Sigmoid colon (tissue), 7 donors: ENCODE results near the gene TLL2. TPM values are rescaled to one million over a fixed set of nuclear protein-coding genes. Genes with fewer than 3 reads are reported as not detected.

Source experiments
- DNase-seq: peaks from one replicate; pipeline ENCODE4 v3.0.0-alpha.2; 2019
- H3K27ac ChIP-seq, 4 donors: fragments of 200-600 bp; sonication (generic); one replicate each; pipeline ENCODE4 v1.5.1; 2016 to 2019; ENCODE audit warnings: mild to moderate bottlenecking in 1 of 4
- H3K27me3 ChIP-seq, 3 donors: fragments of 200-600 bp; sonication (generic); one replicate each; pipeline ENCODE4 v1.5.1; 2019; ENCODE audit warnings: mild to moderate bottlenecking in 1 of 3
- H3K36me3 ChIP-seq, 4 donors: fragments of 200-600 bp; sonication (generic); one replicate each; pipeline ENCODE4 v1.5.1; 2016 to 2019
- H3K4me1 ChIP-seq, 4 donors: fragments of 200-600 bp; sonication (generic); one replicate each; pipeline ENCODE4 v1.5.1; 2017 to 2019
- H3K4me3 ChIP-seq, 4 donors: fragments of 200-600 bp; sonication (generic); one replicate each; pipeline ENCODE4 v1.5.1; 2017 to 2019; ENCODE audit warnings: mild to moderate bottlenecking in 2 of 4, moderate library complexity in 1 of 4
- H3K9me3 ChIP-seq, 4 donors: fragments of 200-600 bp in 3 of 4; sonication (generic) in 3 of 4; one replicate each; pipeline versions ENCODE4 v1.5.1 to v1.6.1; 2013 to 2019
- EP300 ChIP-seq, 4 donors: sonication (generic); formaldehyde crosslinking; IDR thresholded peaks; one replicate each; pipeline ENCODE4 v1.6.1; 2017; ENCODE audit warnings: antibody characterized with exemption in 4 of 4
- POLR2A ChIP-seq, 2 donors: fragments of 450-650 bp; IDR thresholded peaks; one replicate each; pipeline ENCODE4 v1.6.1; 2016; ENCODE audit warnings: antibody characterized with exemption in 2 of 2, mild to moderate bottlenecking in 2 of 2, moderate library complexity in 2 of 2
- POLR2AphosphoS5 ChIP-seq, 4 donors: sonication (generic); formaldehyde crosslinking; IDR thresholded peaks; one replicate each; pipeline ENCODE4 v1.6.1; 2017; ENCODE audit warnings: antibody characterized with exemption in 4 of 4
- WGBS, 2 donors: extraction: QIAGEN DNeasy Blood & Tissue Kit; methylation state at CpG; one replicate each; pipeline ENCODE4 v1.1.7; 2013; 5-methylcytosine and 5-hydroxymethylcytosine counted together
- intact Hi-C: fragments of 100-400 bp; cut with DNase I; formaldehyde crosslinking; loops from one replicate; pipeline ENCODE4 v1.15.1; 2023
- polyA plus RNA-seq, 3 donors: library from polyadenylated mRNA; stranded (reverse); fragments of 200-250 nt; gene quantifications; one replicate each; pipeline ENCODE4 v1.2.3, GENCODE V29; 2013
- total RNA-seq, 4 donors: library from RNA; depleted of rRNA; stranded (reverse); fragments of >200 nt; gene quantifications; one replicate each; pipeline ENCODE4 v1.1.0, GENCODE V29; 2016
- TF ChIP-seq, protein P1 (sequence below), 4 experiments: fragments of 450-650 bp in 3 of 4; fragments of 200-600 bp in 1 of 4; IDR thresholded peaks; one replicate each; pipeline ENCODE4 v1.5.1; 2016 to 2019; ENCODE audit warnings: antibody characterized with exemption in 4 of 4, mild to moderate bottlenecking in 3 of 4, moderate library complexity in 2 of 4
- donor health status: healthy with polysubstance abuse.
- donor health status: Bipolar disorder and iron deficiency.
- donor health status: healthy.

The TLL2 gene
- total and polyA plus RNA-seq, 7 donors, result 0.14 to 2.2 (median 0.36) TPM; not detected in 2

GRCh38 chr10:96359616-96360015 is 154.1 kb downstream of the TLL2 start:
- intact Hi-C loops, result no loop called here

GRCh38 chr10:96358851-96359540 is 154.7 kb downstream of the TLL2 start, which contains the start of gene OPALIN:
Gene OPALIN (minus strand): TSS chr10:96359002. CDS start chr10:96358896, 106 bp downstream.
- no peak within 1 kb of the TSS for H3K4me3 ChIP-seq
- no peak for TF ChIP-seq POLR2A (IDR thresholded peaks at IDR 0.05)
- TF ChIP-seq POLR2AphosphoS5 (IDR thresholded peaks at IDR 0.05), result no peak
- no peak for TF ChIP-seq EP300 (IDR thresholded peaks at IDR 0.05)
- TF ChIP-seq, protein P1, sequence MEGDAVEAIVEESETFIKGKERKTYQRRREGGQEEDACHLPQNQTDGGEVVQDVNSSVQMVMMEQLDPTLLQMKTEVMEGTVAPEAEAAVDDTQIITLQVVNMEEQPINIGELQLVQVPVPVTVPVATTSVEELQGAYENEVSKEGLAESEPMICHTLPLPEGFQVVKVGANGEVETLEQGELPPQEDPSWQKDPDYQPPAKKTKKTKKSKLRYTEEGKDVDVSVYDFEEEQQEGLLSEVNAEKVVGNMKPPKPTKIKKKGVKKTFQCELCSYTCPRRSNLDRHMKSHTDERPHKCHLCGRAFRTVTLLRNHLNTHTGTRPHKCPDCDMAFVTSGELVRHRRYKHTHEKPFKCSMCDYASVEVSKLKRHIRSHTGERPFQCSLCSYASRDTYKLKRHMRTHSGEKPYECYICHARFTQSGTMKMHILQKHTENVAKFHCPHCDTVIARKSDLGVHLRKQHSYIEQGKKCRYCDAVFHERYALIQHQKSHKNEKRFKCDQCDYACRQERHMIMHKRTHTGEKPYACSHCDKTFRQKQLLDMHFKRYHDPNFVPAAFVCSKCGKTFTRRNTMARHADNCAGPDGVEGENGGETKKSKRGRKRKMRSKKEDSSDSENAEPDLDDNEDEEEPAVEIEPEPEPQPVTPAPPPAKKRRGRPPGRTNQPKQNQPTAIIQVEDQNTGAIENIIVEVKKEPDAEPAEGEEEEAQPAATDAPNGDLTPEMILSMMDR (IDR thresholded peaks at IDR 0.05), result no peak
- intact Hi-C loops, result no loop called here
- WGBS, 2 donors, result 83 to 87% methylated on average over 7 of the region's 7 CpGs
- no peaks in the 10 kb centered on the region for H3K9me3 ChIP-seq
- H3K27ac ChIP-seq, result no peak within 1 kb of the TSS
- no peak for DNase-seq
- H3K27me3 ChIP-seq, result peaks cover 0 to 2% (median 0%) of the 10 kb centered on the region in 3 donors
- H3K36me3 ChIP-seq, result no peaks in the 10 kb centered on the region
- H3K4me1 ChIP-seq, result no peaks in the 10 kb centered on the region

More at GRCh38 chr10:96359616-96360015, 154.1 kb downstream of the TLL2 start:
- TF ChIP-seq POLR2AphosphoS5 (IDR thresholded peaks at IDR 0.05), result no peak
- no peak for TF ChIP-seq EP300 (IDR thresholded peaks at IDR 0.05)
- TF ChIP-seq, protein P1 (IDR thresholded peaks at IDR 0.05), result no peak
- TF ChIP-seq POLR2A (IDR thresholded peaks at IDR 0.05), result no peak
- no peak overlapping the region for H3K4me3 ChIP-seq
- 86 to 92% methylated on average over 6 of the region's 6 CpGs for WGBS, 2 donors
- no peaks in the 10 kb centered on the region for H3K9me3 ChIP-seq
- no peaks in the 10 kb centered on the region for H3K36me3 ChIP-seq
- H3K4me1 ChIP-seq, result no peaks in the 10 kb centered on the region
- no peaks in the 10 kb centered on the region for H3K27me3 ChIP-seq
- no peak for DNase-seq
- H3K27ac ChIP-seq, result no peak overlapping the region

DNA sequence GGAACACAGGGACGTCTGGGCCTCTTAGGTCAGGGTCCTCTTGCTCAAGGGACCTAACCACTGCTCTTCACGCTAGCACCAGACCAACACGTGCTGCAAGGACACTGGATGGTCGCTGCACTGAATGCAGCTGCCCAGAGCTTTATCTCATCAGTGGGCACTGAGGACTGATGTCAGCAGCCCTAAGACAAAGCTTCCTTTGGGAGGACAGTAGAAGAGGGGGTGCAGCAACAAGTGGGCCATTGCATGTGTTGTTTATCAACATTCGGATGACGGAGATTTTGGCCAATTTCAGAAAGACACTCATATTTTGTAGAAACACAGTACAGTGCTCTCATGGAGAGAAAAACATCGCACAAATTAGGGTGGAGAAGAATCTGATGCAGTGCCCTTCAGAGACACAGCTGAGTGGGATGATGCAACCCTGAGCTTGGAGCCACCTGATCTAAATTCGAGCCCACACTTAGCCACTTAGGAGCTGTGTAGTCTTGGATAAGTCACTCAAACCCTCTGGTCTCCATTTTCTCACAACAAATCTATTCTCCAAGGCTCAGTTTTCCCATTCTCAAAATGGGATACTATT is 156.6 kb downstream of the TLL2 start:
- Histone ChIP-seq H3K9me3 (no peaks in the 10 kb centered on the region), H3K4me3 (no peak overlapping the region), H3K4me1 (no peaks in the 10 kb centered on the region), H3K27ac (no peak overlapping the region), H3K36me3 (no peaks in the 10 kb centered on the region), H3K27me3 (peaks cover 0 to 6% (median 0%) of the 10 kb centered on the region in 3 donors)
- no peak for DNase-seq
- TF ChIP-seq POLR2AphosphoS5 (IDR thresholded peaks at IDR 0.05), result no peak
- no peak for TF ChIP-seq EP300 (IDR thresholded peaks at IDR 0.05)
- TF ChIP-seq POLR2A (IDR thresholded peaks at IDR 0.05), result no peak
- TF ChIP-seq, protein P1 (IDR thresholded peaks at IDR 0.05), result no peak
- 81 to 87% methylated on average over 8 of the region's 8 CpGs for WGBS, 2 donors
- intact Hi-C loops, result no loop called here

DNA sequence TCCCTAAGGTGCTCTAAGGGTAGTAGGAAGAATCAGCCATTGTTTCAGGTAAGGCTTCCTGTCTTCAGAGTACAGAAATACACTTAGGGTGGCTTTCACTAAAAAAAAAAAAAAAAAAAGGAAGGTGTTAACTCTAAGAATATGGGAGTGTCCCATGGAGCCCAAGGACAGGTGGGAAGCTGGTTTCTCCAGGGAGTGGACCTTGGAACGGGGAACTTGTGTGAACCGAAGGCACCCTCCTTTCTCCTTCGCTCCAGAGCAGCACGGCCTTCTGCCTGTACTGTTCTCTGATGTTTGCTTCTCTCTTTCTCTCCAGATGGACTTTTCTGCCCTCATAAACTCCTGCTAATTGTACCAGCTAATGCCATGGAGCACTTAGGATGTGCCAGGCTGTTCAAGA is 161.1 kb downstream of the TLL2 start:
- intact Hi-C loops, result no loop called here
- 19 to 53% methylated on average over 4 of the region's 4 CpGs for WGBS, 2 donors
- Histone ChIP-seq H3K4me3 (no peak overlapping the region), H3K36me3 (no peaks in the 10 kb centered on the region), H3K9me3 (no peaks in the 10 kb centered on the region), H3K27ac (no peak overlapping the region), H3K4me1 (no peaks in the 10 kb centered on the region), H3K27me3 (peaks cover 0 to 6% (median 0%) of the 10 kb centered on the region in 3 donors)
- DNase-seq, result no peak
- no peak for TF ChIP-seq POLR2AphosphoS5 (IDR thresholded peaks at IDR 0.05)
- no peak for TF ChIP-seq EP300 (IDR thresholded peaks at IDR 0.05)
- TF ChIP-seq POLR2A (IDR thresholded peaks at IDR 0.05), result no peak
- TF ChIP-seq, protein P1 (IDR thresholded peaks at IDR 0.05), result no peak
